Erythroblast (primary cell): ENCODE data around the gene TOX2.

Source experiments
- GATA1 ChIP-seq: IDR thresholded peaks from 2 replicates; pipeline ENCODE4 v1.6.1; 2011; ENCODE audit warnings: low read depth, mild to moderate bottlenecking, control low read depth, low read length, moderate library complexity
- POLR2A ChIP-seq: IDR thresholded peaks from 2 replicates; pipeline ENCODE4 v1.6.1; 2011; ENCODE audit warnings: mild to moderate bottlenecking, low read length

DNA sequence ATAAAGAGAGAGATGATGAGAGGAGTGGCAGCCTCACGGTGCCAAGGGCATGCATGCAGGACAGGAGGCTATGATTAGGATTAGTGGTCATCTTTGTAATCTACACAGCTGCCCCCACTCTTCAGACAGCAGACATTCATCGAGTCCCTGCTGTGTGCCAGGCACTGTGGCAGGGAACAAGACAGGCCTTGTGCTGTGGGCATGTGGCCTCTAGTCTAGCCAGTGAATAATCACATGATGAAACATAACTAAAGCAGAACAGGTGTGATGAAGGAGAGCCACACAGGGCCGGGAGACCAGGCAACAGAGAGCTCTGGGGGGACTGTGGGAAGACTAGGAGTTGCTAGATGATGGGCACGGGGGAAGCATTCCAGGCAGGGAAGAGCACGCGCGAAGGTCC, 22.2 kb downstream of the TOX2 start:
- TF ChIP-seq POLR2A, result no peak
- TF ChIP-seq GATA1, result no peak
